ENCODE results near the gene SLC7A5. TPM values are rescaled to one million over a fixed set of nuclear protein-coding genes. Genes with fewer than 3 reads are reported as not detected.
A peak's percentile ranks its signal among the peaks of the same experiment; 100 is the strongest.

SLC7A5 gene
- total and polyA plus RNA-seq, 2 of the 13 experiments (the other 11 are each of a cell fraction or from before 2014, with no cell fraction given), result 79.6 to 155 TPM

DNA sequence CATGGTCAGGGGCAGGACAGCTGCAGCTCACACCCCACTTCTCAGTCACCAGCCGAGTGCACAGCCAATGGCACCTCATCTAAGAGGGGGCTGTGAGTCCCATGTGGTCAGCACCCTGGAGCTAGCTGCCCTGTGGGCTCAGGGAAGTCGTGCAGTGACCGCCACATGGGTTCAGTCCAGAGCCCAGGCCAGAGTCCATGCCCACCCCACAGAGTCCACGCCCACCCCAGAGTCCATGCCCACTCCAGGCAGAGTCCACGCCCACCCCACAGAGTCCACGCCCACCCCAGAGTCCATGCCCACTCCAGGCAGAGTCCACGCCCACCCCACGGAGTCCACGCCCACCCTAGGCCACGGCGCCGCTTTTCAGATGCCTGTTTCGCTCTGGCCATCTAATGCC, 24.1 kb downstream of the SLC7A5 start (continued):
- no peak for TF ChIP-seq ZBTB21 (CRISPR knock-in tag; IDR thresholded peaks at IDR 0.05)
- 0 out of 2 replicates have a peak, but pooled peaks have one; percentile 2 for TF ChIP-seq TBX2 (CRISPR knock-in tag; IDR thresholded peaks at IDR 0.05; ENCODE audit: borderline replicate concordance)
- no peak for TF ChIP-seq ZBTB14 (CRISPR knock-in tag; IDR thresholded peaks at IDR 0.05)
- peak; percentile 78; the same call in 1 of the 2 replicates for TF ChIP-seq HNRNPL (IDR thresholded peaks at IDR 0.05; ENCODE audit: low read depth, low read length)
- TF ChIP-seq, protein P1, sequence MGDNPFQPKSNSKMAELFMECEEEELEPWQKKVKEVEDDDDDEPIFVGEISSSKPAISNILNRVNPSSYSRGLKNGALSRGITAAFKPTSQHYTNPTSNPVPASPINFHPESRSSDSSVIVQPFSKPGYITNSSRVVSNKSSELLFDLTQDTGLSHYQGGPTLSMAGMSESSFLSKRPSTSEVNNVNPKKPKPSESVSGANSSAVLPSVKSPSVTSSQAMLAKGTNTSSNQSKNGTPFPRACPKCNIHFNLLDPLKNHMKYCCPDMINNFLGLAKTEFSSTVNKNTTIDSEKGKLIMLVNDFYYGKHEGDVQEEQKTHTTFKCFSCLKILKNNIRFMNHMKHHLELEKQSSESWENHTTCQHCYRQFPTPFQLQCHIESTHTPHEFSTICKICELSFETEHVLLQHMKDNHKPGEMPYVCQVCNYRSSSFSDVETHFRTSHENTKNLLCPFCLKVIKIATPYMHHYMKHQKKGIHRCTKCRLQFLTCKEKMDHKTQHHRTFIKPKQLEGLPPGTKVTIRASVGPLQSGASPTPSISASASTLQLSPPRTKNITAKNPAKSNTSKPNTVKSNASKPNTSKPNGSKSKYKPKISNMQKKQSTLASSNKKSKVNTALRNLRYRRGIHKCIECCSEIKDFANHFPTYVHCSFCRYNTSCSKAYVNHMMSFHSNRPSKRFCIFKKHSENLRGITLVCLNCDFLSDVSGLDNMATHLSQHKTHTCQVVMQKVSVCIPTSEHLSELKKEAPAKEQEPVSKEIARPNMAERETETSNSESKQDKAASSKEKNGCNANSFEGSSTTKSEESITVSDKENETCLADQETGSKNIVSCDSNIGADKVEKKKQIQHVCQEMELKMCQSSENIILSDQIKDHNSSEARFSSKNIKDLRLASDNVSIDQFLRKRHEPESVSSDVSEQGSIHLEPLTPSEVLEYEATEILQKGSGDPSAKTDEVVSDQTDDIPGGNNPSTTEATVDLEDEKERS (CRISPR knock-in tag; IDR thresholded peaks at IDR 0.05), result no peak
- no peak for TF ChIP-seq SMARCC2 (IDR thresholded peaks at IDR 0.05)
- TF ChIP-seq GLI4 (CRISPR knock-in tag; IDR thresholded peaks at IDR 0.05; ENCODE audit: borderline replicate concordance), result no peak
- no peak for TF ChIP-seq SAFB2 (CRISPR knock-in tag; IDR thresholded peaks at IDR 0.05; ENCODE audit: borderline replicate concordance, low read depth)
- TF ChIP-seq CSRNP2 (CRISPR knock-in tag; conservative IDR thresholded peaks at IDR 0.05; ENCODE audit: low read depth), result no peak
- TF ChIP-seq ZNF142 (CRISPR knock-in tag; IDR thresholded peaks at IDR 0.05), result no peak
- no peak for TF ChIP-seq BORCS8-MEF2B (CRISPR knock-in tag; IDR thresholded peaks at IDR 0.05)
- TF ChIP-seq ZNF275 (CRISPR knock-in tag; IDR thresholded peaks at IDR 0.05; ENCODE audit: borderline replicate concordance), result no peak
- no peak for TF ChIP-seq NCOA1 (CRISPR knock-in tag; IDR thresholded peaks at IDR 0.05)
- no peak for TF ChIP-seq NFIB (CRISPR knock-in tag; IDR thresholded peaks at IDR 0.05; ENCODE audit: borderline replicate concordance)
- TF ChIP-seq SP4 (CRISPR knock-in tag; IDR thresholded peaks at IDR 0.05), result no peak
- no peak for TF ChIP-seq ZNF136 (CRISPR knock-in tag; IDR thresholded peaks at IDR 0.05; ENCODE audit: low read depth)
- TF ChIP-seq ZNF563 (CRISPR knock-in tag; IDR thresholded peaks at IDR 0.05), result no peak
